Vagina (tissue), 2 donors: ENCODE data around the gene OR14C36.
"Not testable (repeated sequence)": the region's sequence is repeated elsewhere in the genome, so short reads cannot be mapped to it uniquely, and the experiment has no call there.

ENCODE experiments used
- POLR2A ChIP-seq, 2 donors: fragments of 450-650 bp; IDR thresholded peaks; one replicate each; pipeline ENCODE4 v1.6.1; 2017; ENCODE audit warnings: antibody characterized with exemption in 2 of 2, mild to moderate bottlenecking in 2 of 2, moderate library complexity in 2 of 2
- POLR2AphosphoS5 ChIP-seq, 2 donors: sonication (generic); formaldehyde crosslinking; IDR thresholded peaks; one replicate each; pipeline ENCODE4 v1.9.0; 2017; ENCODE audit warnings: antibody characterized with exemption in 2 of 2, mild to moderate bottlenecking in 2 of 2, low read depth in 1 of 2; ENCODE audit not compliant: insufficient read depth in 1 of 2
- TF ChIP-seq, protein P1 (sequence below), 3 experiments: fragments of 450-650 bp in 2 of 3; fragments of 200-600 bp in 1 of 3; sonication (generic) in 1 of 3; IDR thresholded peaks; one replicate each; pipeline ENCODE4 v1.5.1; 2017 to 2019; ENCODE audit warnings: antibody characterized with exemption in 3 of 3, mild to moderate bottlenecking in 2 of 3, moderate library complexity in 2 of 3

DNA sequence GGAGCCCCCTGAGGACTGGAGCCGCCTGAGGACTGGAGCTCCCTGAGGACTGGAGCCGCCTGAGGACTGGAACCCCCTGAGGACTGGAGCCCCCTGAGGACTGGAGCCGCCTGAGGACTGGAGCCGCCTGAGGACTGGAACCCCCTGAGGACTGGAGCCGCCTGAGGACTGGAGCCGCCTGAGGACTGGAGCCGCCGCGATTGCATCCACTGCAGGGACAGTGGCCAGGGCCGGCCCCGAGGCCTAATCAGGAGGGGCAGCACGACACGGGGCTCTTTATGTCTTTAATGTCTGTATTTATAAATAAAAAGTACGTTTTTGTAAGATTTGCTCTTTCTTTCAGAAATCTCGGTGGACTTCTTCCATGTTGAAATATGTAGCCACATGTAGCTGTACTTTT is 41.8 kb upstream of the OR14C36 start:
- TF ChIP-seq, protein P1, sequence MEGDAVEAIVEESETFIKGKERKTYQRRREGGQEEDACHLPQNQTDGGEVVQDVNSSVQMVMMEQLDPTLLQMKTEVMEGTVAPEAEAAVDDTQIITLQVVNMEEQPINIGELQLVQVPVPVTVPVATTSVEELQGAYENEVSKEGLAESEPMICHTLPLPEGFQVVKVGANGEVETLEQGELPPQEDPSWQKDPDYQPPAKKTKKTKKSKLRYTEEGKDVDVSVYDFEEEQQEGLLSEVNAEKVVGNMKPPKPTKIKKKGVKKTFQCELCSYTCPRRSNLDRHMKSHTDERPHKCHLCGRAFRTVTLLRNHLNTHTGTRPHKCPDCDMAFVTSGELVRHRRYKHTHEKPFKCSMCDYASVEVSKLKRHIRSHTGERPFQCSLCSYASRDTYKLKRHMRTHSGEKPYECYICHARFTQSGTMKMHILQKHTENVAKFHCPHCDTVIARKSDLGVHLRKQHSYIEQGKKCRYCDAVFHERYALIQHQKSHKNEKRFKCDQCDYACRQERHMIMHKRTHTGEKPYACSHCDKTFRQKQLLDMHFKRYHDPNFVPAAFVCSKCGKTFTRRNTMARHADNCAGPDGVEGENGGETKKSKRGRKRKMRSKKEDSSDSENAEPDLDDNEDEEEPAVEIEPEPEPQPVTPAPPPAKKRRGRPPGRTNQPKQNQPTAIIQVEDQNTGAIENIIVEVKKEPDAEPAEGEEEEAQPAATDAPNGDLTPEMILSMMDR (IDR thresholded peaks at IDR 0.05): not testable (repeated sequence)
- TF ChIP-seq POLR2A (IDR thresholded peaks at IDR 0.05); POLR2AphosphoS5 (IDR thresholded peaks at IDR 0.05; ENCODE audit: insufficient read depth in 1 of 2, low read depth in 1 of 2): not testable (repeated sequence)
